ENCODE measurements around the gene RFTN1. TPM values are rescaled to one million over a fixed set of nuclear protein-coding genes. Genes with fewer than 3 reads are reported as not detected.
A peak's percentile ranks its signal among the peaks of the same experiment; 100 is the strongest.

The RFTN1 gene
- total RNA-seq, 1 donor from 2014 or later = 25.0 TPM

DNA sequence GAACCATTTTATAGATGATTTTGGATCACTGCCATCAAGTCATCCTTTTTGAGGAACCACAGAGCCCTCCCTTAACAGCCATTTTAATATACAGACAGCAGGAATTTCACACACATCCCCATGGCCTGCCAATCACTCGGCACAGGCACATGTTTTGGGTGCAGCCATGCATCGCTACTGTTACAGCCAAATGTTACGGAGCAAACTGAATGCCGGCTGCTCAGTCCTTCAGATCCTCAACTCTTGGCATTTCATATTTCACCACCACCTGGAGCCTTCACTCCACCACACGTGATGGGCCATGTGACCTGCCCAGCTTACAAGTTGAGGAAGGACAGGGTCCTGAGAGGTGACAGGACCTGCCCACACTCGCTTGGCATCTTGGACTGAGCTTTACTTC lies 157.7 kb downstream of the RFTN1 start:
- ATAC-seq = no peak

GRCh38 chr3:16354291-16354690 lies 159.2 kb downstream of the RFTN1 start:
- ATAC-seq (no peak), DNase-seq (no peak)
- intact Hi-C loops (cut with micrococcal nuclease) = no loop called here

More for the DNA sequence above, 157.7 kb downstream of the RFTN1 start:
- intact Hi-C loops (cut with micrococcal nuclease) = no loop called here
- no peak for DNase-seq

DNA sequence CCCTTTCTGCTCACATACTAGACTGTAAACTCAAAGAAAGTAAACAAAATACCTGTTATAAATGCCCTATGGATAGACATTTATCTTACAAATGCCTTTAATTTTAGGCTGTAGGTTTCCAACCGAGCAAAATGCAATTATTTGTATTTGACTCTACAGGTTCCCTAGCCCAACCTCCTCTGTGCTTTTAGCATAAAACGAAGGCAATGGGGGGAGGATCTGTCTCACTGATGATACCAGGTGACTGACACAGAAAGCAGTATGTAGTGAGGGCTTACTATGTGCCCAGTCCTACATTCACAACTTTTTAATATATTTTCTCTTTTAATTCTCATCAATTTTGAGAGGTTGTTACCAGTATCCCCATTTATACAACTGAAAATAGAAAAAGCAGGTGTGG lies 161.1 kb downstream of the RFTN1 start:
- no peak for ATAC-seq
- intact Hi-C loops (cut with micrococcal nuclease) = no loop called here

GRCh38 chr3:16350597-16351318 lies 162.7 kb downstream of the RFTN1 start:
- intact Hi-C loops (cut with micrococcal nuclease) = no loop called here
- DNase-seq = no peak
- peak; percentile 49 for ATAC-seq

More for the DNA sequence above, 161.1 kb downstream of the RFTN1 start:
- no peak for DNase-seq

- DNase-seq = no peak
- intact Hi-C loops (cut with micrococcal nuclease) = no loop called here
- no peak for ATAC-seq
Measured at GRCh38 chr3:16349986-16350596, 163.4 kb downstream of the RFTN1 start.

DNA sequence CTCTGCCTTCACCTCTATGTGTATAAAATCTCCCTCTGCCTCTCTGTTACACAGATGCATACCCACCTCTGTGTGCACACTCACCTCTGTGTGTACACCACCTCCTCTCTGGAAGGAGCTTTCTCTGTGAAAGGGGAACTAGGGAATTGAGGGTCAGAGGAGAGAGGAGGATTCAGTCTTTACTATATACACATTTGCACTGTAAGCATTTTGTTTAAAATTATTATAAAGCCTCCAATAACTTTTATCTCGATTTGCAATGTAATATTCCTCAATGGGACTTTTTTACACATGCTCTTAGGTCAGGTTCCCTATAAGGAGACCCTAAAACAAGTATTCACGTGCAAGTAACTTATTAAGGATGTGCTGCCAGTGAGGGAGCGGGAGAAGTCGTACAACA lies 166.0 kb downstream of the RFTN1 start:
- ATAC-seq = no peak
- intact Hi-C loops (cut with micrococcal nuclease) = no loop called here

GRCh38 chr3:16346413-16347081 lies 167.0 kb downstream of the RFTN1 start:
- DNase-seq (no peak), ATAC-seq (no peak)
- intact Hi-C loops (cut with micrococcal nuclease) = no loop called here

More for the DNA sequence above, 166.0 kb downstream of the RFTN1 start:
- no peak for DNase-seq

DNA sequence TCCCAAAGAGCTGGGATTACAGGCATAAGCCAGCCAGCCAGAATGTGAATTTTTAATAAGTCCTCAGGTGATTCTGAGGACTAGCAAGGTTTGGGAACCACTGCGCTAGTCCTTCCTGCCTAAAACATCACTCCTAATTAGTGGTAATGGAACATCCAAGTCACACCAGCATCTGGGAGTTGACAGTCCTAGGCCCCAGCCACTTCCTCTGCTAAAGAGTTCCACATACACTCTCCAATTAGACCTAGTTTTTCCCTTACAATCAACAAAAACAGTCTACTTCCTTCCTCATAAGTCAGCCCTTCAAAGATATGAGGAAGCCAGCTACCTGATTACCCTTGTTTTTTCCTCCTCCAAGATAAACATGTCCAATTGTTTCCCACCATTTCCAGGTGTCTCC lies 170.4 kb downstream of the RFTN1 start:
- ATAC-seq (no peak), DNase-seq (no peak)
- intact Hi-C loops (cut with micrococcal nuclease) = no loop called here

DNA sequence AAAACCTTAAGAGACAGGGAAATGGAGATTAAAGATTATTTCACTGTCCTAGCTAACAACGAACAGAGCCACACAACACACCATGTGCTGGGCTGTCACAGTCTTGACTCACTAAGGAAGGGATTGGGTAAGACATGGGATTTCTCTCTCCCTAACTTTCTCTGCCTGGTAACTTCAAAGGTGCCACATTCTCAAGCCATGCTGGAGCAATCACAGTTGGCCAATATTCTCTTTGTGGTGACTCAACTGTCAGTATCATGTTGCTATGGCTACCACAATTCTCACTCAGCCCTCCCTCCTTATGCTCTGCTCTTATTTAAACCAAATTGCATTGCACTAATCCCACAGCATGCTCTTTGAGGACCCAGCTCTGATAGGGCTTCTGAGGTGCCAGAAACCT lies 174.5 kb downstream of the RFTN1 start:
- no peak for DNase-seq
- ATAC-seq = peak; percentile 66
- intact Hi-C loops (cut with micrococcal nuclease) = no loop called here

DNA sequence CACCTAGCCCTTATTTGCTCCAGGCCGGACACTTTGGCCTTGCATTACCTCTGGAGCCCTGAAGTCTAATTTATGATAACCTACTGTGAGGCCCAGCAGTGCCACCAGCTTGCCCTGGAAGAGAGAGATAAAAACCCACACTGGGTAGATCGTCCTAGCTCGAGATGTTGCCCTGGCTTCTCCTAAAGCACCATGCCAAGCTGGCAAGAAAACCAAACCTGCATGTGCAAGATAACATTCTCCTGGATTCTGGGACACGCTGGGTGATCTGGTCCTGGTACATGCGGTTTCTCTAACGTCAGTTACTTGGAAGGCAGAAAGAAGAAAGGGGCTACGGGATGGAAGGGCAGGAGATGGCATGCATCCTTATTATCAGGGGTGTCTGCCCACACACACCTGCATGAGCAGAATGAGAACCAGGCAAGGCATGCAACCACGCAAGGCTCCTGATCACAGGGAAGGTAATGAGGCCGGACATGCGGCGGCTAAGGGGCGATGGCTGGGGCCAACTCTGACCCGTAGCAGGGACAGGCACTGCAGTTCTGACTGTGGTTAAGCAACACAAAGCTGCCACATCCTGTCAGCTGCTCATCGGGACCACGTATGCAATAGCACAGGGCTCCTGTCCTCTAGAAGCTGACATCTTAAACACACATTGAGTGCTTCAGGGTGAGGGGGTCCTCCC lies 175.5 kb downstream of the RFTN1 start:
- DNase-seq (peak; percentile 39), ATAC-seq (peak; percentile 48)
- intact Hi-C loops (cut with micrococcal nuclease) = no loop called here

DNA sequence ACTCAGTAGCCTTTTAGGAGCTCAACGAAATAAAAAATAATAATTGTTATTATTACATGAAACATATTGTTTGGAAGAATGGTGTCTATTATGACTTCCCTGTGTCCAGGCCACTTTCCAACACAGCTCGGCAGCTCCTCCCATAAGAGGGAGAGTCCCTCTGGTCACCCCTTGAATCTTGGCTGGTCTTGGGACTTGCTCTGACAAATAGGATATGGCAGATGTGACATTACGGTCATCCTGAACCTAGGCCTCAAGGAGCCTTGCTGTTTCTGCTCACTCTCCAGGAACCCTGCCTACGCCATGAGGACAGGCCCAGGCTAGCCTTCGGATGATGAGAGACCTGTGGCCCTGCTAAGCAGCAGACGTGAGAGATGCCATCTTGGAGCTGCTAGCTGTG lies 176.7 kb downstream of the RFTN1 start:
- intact Hi-C loops (cut with micrococcal nuclease) = no loop called here
- no peak for ATAC-seq
- no peak for DNase-seq

DNA sequence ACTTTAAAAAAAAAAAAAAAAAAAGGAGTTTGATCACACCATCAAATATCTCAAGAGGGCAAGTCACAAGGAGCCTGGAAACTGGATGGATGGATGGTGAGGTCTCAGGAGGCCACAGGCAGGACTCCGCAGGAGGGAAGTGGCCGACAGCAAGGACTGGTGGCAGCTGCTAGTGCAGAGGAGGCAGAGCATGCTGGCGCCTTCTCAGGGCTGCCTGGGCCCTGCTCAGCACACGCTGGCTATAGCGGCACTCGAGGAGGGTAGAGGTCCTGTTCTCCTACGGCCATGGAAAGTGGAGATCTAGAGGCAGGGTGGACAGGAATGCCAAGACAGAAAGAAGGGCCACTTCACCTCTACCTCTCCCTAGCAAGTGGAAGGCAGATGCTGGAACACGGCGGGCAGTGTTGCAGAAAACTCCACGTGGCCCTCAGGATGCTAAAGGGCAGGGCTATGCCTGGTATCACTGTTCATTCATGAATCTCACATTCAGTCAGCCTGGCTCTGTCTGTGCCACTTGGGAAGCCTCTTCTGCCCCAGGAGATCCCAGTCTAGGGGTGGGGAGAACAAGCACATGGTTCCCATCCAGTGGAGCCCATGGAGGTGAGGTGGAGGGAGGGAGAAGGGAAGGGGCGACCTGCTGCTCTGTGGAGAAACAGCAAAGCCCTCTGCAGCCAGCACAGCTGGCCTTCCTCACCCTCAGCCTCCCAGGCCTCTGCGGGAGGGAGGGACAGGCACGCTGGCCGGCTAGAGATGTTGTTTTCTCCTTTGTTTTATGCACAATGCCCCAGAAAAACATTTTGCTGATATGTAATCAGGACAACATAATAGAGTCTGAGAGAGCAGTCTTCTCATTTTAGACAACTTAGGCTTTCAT lies 177.5 kb downstream of the RFTN1 start:
- intact Hi-C loops (cut with micrococcal nuclease) = no loop called here
- DNase-seq (no peak), ATAC-seq (peak; percentile 7)

GRCh38 chr3:16335333-16335732 lies 178.2 kb downstream of the RFTN1 start:
- intact Hi-C loops (cut with micrococcal nuclease) = no loop called here
- ATAC-seq (no peak), DNase-seq (no peak)

- DNase-seq (no peak), ATAC-seq (no peak)
- intact Hi-C loops (cut with micrococcal nuclease) = no loop called here
Measured at GRCh38 chr3:16334909-16335308, 178.6 kb downstream of the RFTN1 start.

DNA sequence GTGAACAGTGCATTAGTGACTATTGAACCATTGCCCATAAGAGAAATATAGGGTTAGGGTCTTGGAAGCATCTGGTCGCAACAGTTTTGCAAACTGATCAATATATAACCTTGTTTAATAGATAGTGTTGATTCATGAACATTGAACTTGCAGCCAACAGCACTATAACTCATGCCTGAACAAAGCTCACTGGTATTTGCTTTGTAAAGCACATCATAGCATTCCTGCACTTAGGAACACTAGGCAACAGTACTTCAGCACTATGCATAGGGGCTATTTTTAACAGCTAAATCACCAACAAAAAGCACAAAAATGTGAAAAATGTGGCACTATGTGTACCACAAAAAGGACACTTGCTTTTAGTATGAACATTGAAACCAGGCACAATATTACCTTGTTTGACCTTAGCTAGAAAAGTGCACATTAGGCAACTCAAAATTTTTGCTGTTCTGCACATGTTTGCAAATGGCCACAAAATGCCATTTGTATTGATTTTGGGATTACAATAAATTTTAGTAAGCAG lies 180.5 kb downstream of the RFTN1 start:
- ATAC-seq (peak; percentile 34), DNase-seq (no peak)
- intact Hi-C loops (cut with micrococcal nuclease) = no loop called here

DNA sequence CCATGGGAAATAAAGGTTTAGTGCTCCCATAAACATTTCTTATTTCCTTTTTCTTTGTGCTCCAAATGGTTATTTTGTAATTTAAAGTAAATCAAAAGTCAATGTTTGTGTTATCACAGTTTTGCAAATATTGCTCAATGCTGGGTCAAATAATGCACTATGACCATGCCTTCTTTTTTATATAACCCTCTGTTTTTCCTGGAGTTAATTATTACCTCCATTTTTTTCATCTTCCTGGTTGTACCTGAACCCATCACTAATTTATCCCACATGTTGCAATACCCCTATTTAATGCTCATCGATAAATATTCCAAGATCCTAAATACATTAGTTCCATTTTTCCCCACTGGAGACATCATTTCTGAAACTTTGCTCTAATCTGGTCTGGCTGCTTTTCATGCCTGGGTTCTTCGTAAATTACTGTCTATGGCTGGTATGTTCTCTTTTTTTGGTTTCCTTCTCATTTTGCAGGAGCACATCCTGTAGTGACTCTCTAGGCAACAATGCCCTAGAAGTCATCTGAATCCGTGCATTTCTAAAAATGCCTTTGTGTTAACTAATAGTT lies 182.1 kb downstream of the RFTN1 start:
- ATAC-seq = no peak
- intact Hi-C loops (cut with micrococcal nuclease) = no loop called here
- DNase-seq = no peak

DNA sequence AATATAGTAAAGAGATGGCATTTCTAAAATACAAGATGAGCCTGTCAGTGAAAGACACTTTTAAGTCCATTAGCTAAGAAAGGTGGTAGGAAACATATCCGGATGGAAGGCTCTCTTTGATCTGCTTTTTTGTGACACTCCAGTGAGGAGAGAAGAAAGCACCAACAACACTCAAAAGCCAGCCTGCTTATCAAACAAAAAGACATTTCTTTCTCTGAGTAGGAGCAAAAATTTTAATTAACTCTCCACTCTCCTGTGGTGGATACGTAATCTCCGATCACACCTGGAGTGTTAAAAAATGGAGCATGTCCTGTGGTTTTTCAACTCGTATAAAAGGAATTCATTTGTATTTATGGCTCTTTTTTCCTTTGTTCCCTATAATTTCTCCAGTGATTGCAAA lies 183.1 kb downstream of the RFTN1 start:
- ATAC-seq (no peak), DNase-seq (no peak)
- intact Hi-C loops (cut with micrococcal nuclease) = no loop called here

GRCh38 chr3:16329826-16330129 lies 183.7 kb downstream of the RFTN1 start:
- DNase-seq = no peak
- intact Hi-C loops (cut with micrococcal nuclease) = no loop called here

More at GRCh38 chr3:16329826-16330129, 183.7 kb downstream of the RFTN1 start:
- ATAC-seq = no peak

All from left ventricle myocardium superior (tissue), 1 donor.